Measurements from ENCODE around the gene TLE5.
A peak's percentile ranks its signal among the peaks of the same experiment; 100 is the strongest.

The TLE5 gene

GRCh38 chr19:3061182-3062161 is 823 bp downstream of the TLE5 start:
- peak; percentile 85 for DNase-seq (ENCODE audit: low read depth)
- TF ChIP-seq, protein P1, sequence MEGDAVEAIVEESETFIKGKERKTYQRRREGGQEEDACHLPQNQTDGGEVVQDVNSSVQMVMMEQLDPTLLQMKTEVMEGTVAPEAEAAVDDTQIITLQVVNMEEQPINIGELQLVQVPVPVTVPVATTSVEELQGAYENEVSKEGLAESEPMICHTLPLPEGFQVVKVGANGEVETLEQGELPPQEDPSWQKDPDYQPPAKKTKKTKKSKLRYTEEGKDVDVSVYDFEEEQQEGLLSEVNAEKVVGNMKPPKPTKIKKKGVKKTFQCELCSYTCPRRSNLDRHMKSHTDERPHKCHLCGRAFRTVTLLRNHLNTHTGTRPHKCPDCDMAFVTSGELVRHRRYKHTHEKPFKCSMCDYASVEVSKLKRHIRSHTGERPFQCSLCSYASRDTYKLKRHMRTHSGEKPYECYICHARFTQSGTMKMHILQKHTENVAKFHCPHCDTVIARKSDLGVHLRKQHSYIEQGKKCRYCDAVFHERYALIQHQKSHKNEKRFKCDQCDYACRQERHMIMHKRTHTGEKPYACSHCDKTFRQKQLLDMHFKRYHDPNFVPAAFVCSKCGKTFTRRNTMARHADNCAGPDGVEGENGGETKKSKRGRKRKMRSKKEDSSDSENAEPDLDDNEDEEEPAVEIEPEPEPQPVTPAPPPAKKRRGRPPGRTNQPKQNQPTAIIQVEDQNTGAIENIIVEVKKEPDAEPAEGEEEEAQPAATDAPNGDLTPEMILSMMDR (IDR thresholded peaks at IDR 0.05; ENCODE audit: insufficient read depth, low read depth, low read length, missing control alignments) = peak; percentile 41
- H3K4me3 ChIP-seq (ENCODE audit: low read depth, low read length) = peak overlapping the region; percentile 97

- DNase-seq (ENCODE audit: low read depth) = no peak
- TF ChIP-seq, protein P1 (IDR thresholded peaks at IDR 0.05; ENCODE audit: insufficient read depth, low read depth, low read length, missing control alignments) = no peak
- peak overlapping the region; percentile 97 for H3K4me3 ChIP-seq (ENCODE audit: low read depth, low read length)
Observed at GRCh38 chr19:3060857-3061181, 1.5 kb downstream of the TLE5 start.

DNA sequence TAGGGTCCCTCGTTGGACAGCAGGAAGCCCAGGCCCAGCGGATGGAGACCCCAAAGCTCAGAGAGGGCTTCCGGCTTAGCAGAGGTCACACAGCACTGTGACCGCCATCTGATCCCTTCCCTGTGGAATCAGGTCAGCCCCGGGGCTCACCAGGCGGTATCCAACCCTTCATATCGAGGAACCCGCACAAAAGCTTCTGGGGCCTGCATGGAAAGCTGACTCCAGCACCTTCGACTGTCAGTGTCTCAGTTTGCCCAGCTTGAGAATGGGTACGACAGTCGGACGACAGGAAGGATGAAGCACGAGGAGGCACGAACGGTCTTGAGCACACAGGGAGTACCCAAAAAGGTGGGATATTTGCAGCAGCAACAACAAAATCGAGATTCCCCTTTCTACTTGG is 2.6 kb downstream of the TLE5 start:
- H3K4me3 ChIP-seq (ENCODE audit: low read depth, low read length) = no peak overlapping the region
- DNase-seq (ENCODE audit: low read depth) = no peak
- TF ChIP-seq, protein P1 (IDR thresholded peaks at IDR 0.05; ENCODE audit: insufficient read depth, low read depth, low read length, missing control alignments) = no peak

GRCh38 chr19:3058821-3059314 is 3.4 kb downstream of the TLE5 start:
- DNase-seq (ENCODE audit: low read depth) = no peak
- TF ChIP-seq, protein P1 (IDR thresholded peaks at IDR 0.05; ENCODE audit: insufficient read depth, low read depth, low read length, missing control alignments) = no peak
- no peak overlapping the region for H3K4me3 ChIP-seq (ENCODE audit: low read depth, low read length)

- no peak for DNase-seq (ENCODE audit: low read depth)
- TF ChIP-seq, protein P1 (IDR thresholded peaks at IDR 0.05; ENCODE audit: insufficient read depth, low read depth, low read length, missing control alignments) = no peak
- no peak overlapping the region for H3K4me3 ChIP-seq (ENCODE audit: low read depth, low read length)
Observed at GRCh38 chr19:3058009-3058820, 4.1 kb downstream of the TLE5 start.

DNA sequence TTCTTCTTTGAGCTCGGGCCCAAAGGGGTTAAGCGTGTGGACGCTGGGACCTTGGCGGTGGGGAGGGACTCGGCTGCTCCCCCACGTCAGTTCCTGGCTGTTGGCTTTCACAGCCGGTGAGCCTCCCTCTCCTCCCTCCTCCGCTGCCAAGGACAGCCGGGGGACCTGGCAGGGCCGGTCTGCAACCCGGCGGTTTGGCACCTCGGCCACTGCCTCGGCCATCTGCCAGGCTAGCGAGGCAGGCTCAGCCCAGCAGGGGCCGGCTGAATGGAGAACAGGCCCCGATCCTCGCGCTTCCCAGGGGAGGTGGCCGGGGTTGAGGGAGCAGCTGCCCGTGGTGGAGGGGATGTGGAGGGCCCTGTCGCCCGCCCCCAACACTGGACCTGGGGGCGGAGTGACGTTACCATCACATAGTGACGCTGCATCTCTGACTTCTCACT is 5.0 kb downstream of the TLE5 start:
- TF ChIP-seq, protein P1 (IDR thresholded peaks at IDR 0.05; ENCODE audit: insufficient read depth, low read depth, low read length, missing control alignments) = no peak
- H3K4me3 ChIP-seq (ENCODE audit: low read depth, low read length) = no peak overlapping the region
- no peak for DNase-seq (ENCODE audit: low read depth)
